Thoracic aorta (tissue), 2 donors: ENCODE data around the gene SURF4. TPM values are rescaled to one million over a fixed set of nuclear protein-coding genes. Genes with fewer than 3 reads are reported as not detected.

Experiments
- ATAC-seq: fragments of 150-250 bp; one replicate; pipeline ENCODE4 v1.8.0; 2017; ENCODE audit warnings: low read depth; ENCODE audit not compliant: insufficient number of reproducible peaks, low FRiP score
- DNase-seq: peaks from one replicate; pipeline ENCODE4 v3.0.0-alpha.2; 2020; ENCODE audit warnings: low spot score
- H3K27ac ChIP-seq, 2 donors: fragments of 200-600 bp; sonication (generic); 1 replicate in 1 of 2; 2 replicates in 1 of 2; pipeline ENCODE4 v1.5.1; 2016; ENCODE audit warnings: mild to moderate bottlenecking in 2 of 2, moderate library complexity in 2 of 2
- H3K27me3 ChIP-seq: fragments of 200-600 bp; sonication (generic); replicated peaks from 2 replicates; pipeline ENCODE4 v1.6.0; 2016; ENCODE audit warnings: mild to moderate bottlenecking; ENCODE audit not compliant: insufficient read depth
- H3K36me3 ChIP-seq: fragments of 200-600 bp; sonication (generic); one replicate; pipeline ENCODE4 v1.5.1; 2016
- H3K4me1 ChIP-seq, 2 donors: fragments of 200-600 bp; sonication (generic); 1 replicate in 1 of 2; 2 replicates in 1 of 2; pipeline versions ENCODE4 v1.5.1 to v1.6.0; 2016; ENCODE audit warnings: low read depth in 2 of 2, mild to moderate bottlenecking in 1 of 2; ENCODE audit not compliant: control insufficient read depth in 1 of 2
- H3K4me3 ChIP-seq: fragments of 200-600 bp; sonication (generic); 2 replicates; pipeline ENCODE4 v1.5.1; 2016; ENCODE audit warnings: mild to moderate bottlenecking
- H3K9me3 ChIP-seq: fragments of 200-600 bp; sonication (generic); 2 replicates; pipeline ENCODE4 v1.5.1; 2016
- total RNA-seq, 2 donors: library from RNA; depleted of rRNA; stranded (reverse); fragments of >200 nt; gene quantifications; one replicate each; pipeline versions ENCODE4 v1.1.0 to v1.2.3, GENCODE V29; 2016
- TF ChIP-seq, protein P1 (sequence below): fragments of 200-600 bp; sonication (generic); IDR thresholded peaks from one replicate; pipeline ENCODE4 v1.5.1; 2019; ENCODE audit warnings: antibody characterized with exemption

Gene SURF4
- total RNA-seq, 2 donors from 2014 or later, result 152 to 154 TPM

DNA sequence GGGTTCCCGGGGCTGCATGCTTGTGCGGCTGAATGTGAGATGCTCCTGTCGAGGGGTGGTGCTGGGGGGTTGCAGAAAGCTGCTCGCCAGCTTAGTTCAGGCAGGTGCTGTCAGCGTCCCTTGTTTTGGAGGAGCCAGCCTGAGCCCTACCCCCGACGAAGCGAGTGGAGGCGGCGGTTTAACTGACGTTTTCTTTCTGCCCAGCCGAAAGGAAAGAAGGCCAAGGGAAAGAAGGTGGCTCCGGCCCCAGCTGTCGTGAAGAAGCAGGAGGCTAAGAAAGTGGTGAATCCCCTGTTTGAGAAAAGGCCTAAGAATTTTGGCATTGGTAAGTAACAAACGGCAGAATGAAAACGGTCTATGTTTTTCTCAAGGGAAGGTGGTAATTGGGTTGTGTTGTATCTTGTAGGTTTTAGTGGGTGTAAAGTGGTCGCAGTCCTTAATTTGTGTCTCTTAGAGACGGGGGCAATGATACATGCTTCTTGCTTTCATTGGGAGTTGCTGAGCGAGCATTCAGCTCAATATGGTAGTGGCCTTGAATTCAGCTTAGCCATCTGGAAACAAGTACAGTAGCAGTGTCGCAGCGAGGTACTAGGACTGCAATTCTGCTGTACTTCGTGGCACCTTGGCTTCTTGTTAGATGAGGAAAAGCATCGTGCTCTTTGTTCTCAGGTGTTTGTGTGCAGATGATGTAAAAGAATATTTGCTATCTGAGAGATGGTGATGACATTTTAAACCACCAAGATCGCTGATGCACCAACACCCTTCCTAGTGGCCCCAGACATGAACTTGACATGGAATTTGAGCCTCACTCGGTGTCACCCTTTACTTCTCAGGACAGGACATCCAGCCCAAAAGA, 26.9 kb downstream of the SURF4 start:
- H3K4me1 ChIP-seq, result peaks cover 15 to 32% of the 10 kb centered on the region in 2 donors
- H3K9me3 ChIP-seq, result no peaks in the 10 kb centered on the region
- DNase-seq, result no peak
- no peaks in the 10 kb centered on the region for H3K27me3 ChIP-seq
- TF ChIP-seq, protein P1, sequence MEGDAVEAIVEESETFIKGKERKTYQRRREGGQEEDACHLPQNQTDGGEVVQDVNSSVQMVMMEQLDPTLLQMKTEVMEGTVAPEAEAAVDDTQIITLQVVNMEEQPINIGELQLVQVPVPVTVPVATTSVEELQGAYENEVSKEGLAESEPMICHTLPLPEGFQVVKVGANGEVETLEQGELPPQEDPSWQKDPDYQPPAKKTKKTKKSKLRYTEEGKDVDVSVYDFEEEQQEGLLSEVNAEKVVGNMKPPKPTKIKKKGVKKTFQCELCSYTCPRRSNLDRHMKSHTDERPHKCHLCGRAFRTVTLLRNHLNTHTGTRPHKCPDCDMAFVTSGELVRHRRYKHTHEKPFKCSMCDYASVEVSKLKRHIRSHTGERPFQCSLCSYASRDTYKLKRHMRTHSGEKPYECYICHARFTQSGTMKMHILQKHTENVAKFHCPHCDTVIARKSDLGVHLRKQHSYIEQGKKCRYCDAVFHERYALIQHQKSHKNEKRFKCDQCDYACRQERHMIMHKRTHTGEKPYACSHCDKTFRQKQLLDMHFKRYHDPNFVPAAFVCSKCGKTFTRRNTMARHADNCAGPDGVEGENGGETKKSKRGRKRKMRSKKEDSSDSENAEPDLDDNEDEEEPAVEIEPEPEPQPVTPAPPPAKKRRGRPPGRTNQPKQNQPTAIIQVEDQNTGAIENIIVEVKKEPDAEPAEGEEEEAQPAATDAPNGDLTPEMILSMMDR, result no peak
- peak overlapping the region; percentile 88 to 96 for H3K27ac ChIP-seq
- H3K36me3 ChIP-seq, result peaks cover 52% of the 10 kb centered on the region
- ATAC-seq, result no peak
- peak overlapping the region; percentile 87 for H3K4me3 ChIP-seq

DNA sequence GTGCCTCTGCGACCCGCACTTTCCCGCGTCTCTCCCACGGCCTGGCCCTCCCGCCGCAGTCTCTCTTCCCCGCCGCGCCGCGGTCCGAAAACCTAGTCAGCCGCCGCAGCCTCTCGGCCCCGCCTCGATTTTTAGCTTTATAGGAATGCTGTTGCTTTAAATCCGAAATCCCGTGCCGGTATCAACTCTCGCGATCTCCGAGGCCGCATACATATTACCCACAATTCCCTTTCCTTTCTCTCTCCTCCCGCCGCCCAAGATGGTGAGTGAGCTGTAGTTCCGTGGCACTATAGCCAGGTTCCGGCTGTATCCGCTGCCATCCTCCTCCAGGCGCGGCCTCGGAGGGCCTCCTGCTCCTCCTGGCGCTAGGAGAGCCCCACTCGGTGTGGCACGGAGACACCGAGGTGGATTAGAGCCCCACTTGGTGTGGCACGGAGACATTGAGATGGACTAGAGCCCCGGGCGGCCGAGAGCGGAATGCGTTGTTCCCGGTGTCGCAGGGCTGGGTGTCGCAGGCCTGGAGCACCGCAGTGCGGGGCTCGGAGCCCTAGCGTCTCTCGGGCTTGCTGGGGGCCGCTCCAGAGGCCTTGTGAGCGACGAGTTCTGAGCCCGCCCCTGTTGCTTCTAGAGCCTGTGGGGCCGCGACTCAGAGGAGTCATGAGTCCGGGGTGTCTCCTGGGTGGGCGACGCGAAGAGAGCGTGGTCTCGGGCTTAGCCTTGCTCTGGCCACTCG, 27.7 kb downstream of the SURF4 start, which contains the start of the genes MED22 and RPL7A:
MED22 (minus strand) TSS at position 147 of the 733 bp plus-strand sequence. CDS start 1,469 bp downstream, outside the sequence.
RPL7A (plus strand) TSS at position 234 of the 733 bp plus-strand sequence; CDS start at position 260, 26 bp downstream.
- DNase-seq, result peak; percentile 95
- ATAC-seq, result peak; percentile 85
- Histone ChIP-seq H3K4me1 (peaks cover 15 to 32% of the 10 kb centered on the region in 2 donors), H3K27ac (peak within 1 kb of the TSS; percentile 88 to 96), H3K27me3 (no peaks in the 10 kb centered on the region), H3K9me3 (no peaks in the 10 kb centered on the region), H3K36me3 (peaks cover 60% of the 10 kb centered on the region), H3K4me3 (peak within 1 kb of the TSS; percentile 87)
- TF ChIP-seq, protein P1, result no peak

DNA sequence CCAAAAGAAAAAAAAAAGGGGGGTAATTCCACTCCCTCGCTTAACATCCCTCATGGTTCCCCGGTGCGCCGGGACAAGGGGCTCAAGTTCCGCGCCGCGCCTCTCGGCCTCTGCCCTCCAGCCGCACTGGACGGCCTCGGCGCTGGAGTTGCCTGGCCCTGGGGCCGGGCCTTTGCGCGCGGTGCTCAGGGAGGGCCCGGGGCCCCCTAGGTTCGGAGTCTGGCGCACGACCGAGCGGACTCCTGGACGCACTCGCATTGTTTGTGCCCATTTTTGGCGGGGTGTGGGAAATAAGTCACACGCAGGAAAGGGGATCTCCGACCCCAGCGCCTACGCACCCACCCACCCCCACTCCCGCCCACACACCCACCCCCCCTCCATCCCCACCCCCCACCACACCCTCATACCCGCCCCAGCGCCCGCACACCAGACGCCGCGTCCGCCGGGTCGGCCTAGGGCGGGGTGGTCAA, 28.3 kb downstream of the SURF4 start:
- Histone ChIP-seq H3K4me3 (peak overlapping the region; percentile 87), H3K9me3 (no peaks in the 10 kb centered on the region), H3K27ac (peak overlapping the region; percentile 88 to 96), H3K4me1 (peaks cover 15 to 32% of the 10 kb centered on the region in 2 donors), H3K27me3 (no peaks in the 10 kb centered on the region), H3K36me3 (peaks cover 66% of the 10 kb centered on the region)
- DNase-seq (no peak), ATAC-seq (no peak)
- TF ChIP-seq, protein P1, result no peak

DNA sequence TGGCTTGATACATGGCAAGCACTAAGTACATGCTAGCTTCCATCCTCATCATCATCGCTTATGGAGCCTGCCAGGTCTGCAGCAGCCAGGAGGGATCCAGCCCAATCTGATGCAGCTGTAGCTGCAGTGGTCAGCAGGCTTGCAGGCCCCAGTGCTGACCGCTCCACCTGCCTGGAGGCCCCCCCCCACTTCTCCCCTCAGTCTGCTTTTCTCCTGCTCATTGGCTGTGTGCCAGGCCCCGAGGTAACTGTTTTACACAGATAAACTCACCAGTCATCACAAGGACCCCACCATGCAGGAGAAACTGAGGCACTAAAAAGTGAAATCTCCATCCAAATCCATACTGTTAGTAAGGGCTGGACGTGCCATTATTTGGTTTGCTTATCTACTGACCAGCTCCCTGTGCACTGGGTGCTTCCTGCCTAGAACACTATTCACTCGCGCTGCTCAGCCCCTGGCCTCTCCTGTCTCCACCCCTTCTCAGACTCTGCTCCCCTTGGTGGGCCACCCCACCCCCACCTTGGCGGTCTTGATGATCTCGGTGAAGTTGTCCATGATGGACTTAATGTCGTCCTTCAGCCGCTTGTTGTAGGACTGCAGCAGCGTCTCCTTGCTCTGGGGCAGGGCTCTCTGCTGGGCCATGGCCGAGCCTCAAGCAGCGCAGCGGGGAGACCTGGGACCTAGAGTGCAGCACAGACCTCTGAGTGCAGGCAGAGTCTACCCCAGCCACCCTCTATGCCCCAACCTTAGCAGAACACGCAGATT, 29.7 kb downstream of the SURF4 start:
- H3K9me3 ChIP-seq, result no peaks in the 10 kb centered on the region
- no peak for ATAC-seq
- TF ChIP-seq, protein P1, result no peak
- peaks cover 15 to 32% of the 10 kb centered on the region in 2 donors for H3K4me1 ChIP-seq
- no peak for DNase-seq
- peak overlapping the region; percentile 87 for H3K4me3 ChIP-seq
- H3K27me3 ChIP-seq, result no peaks in the 10 kb centered on the region
- peak overlapping the region in 1 of 2 donors; percentile 77 for H3K27ac ChIP-seq
- peaks cover 66% of the 10 kb centered on the region for H3K36me3 ChIP-seq
